H9 (cell line): ENCODE results near the gene B3GNT3. TPM values are rescaled to one million over a fixed set of nuclear protein-coding genes. Genes with fewer than 3 reads are reported as not detected.

Source experiments
- DNase-seq: peaks from one replicate; pipeline ENCODE4 v3.0.0-alpha.2; 2017
- H2AFZ ChIP-seq: one replicate; pipeline ENCODE4 v1.6.1; 2013; ENCODE audit warnings: mild to moderate bottlenecking, low read length, control low read depth, moderate library complexity
- H2AK5ac ChIP-seq: 2 replicates; pipeline ENCODE4 v1.6.1; 2013; ENCODE audit warnings: low read length, control low read depth, mixed read lengths; ENCODE audit not compliant: insufficient read length
- H2BK120ac ChIP-seq: one replicate; pipeline ENCODE4 v1.6.1; 2013; ENCODE audit warnings: low read depth, mild to moderate bottlenecking, low read length, control low read depth, inconsistent platforms; ENCODE audit not compliant: poor library complexity, severe bottlenecking
- H2BK12ac ChIP-seq: 2 replicates; pipeline ENCODE4 v1.6.1; 2013; ENCODE audit warnings: low read length, control low read depth, mixed read lengths, low read depth; ENCODE audit not compliant: insufficient read length
- H2BK15ac ChIP-seq: 2 replicates; pipeline ENCODE4 v1.6.1; 2013; ENCODE audit warnings: low read depth, low read length, control low read depth
- H2BK20ac ChIP-seq: one replicate; pipeline ENCODE4 v1.6.1; 2013; ENCODE audit warnings: low read depth, mild to moderate bottlenecking, low read length, control low read depth, inconsistent platforms; ENCODE audit not compliant: poor library complexity, severe bottlenecking
- H2BK5ac ChIP-seq: 2 replicates; pipeline ENCODE4 v1.6.1; 2013; ENCODE audit warnings: low read length, control low read depth, mixed read lengths; ENCODE audit not compliant: insufficient read length
- H3K14ac ChIP-seq: 2 replicates; pipeline ENCODE4 v1.6.1; 2013; ENCODE audit warnings: low read length, control low read depth; ENCODE audit not compliant: insufficient read depth
- H3K18ac ChIP-seq: 2 replicates; pipeline ENCODE4 v1.6.1; 2013; ENCODE audit warnings: low read depth, mild to moderate bottlenecking, mixed read lengths, low read length, control low read depth; ENCODE audit not compliant: insufficient read length
- H3K23ac ChIP-seq: 2 replicates; pipeline ENCODE4 v1.6.1; 2013; ENCODE audit warnings: low read length, control low read depth, mixed read lengths, low read depth; ENCODE audit not compliant: insufficient read length
- H3K23me2 ChIP-seq: 2 replicates; pipeline ENCODE4 v1.6.1; 2013; ENCODE audit warnings: low read depth, mild to moderate bottlenecking, mixed read lengths, low read length, control low read depth; ENCODE audit not compliant: insufficient read length, poor library complexity, severe bottlenecking
- H3K27ac ChIP-seq: 2 replicates; pipeline ENCODE4 v1.5.1; 2013; ENCODE audit warnings: low read length, control low read depth, mixed read lengths, low read depth; ENCODE audit not compliant: insufficient read length
- H3K27me3 ChIP-seq: 2 replicates; pipeline ENCODE4 v1.6.1; 2013; ENCODE audit warnings: low read length, control low read depth, inconsistent platforms; ENCODE audit not compliant: insufficient read depth
- H3K4ac ChIP-seq: 2 replicates; pipeline ENCODE4 v1.6.1; 2013; ENCODE audit warnings: low read depth, mild to moderate bottlenecking, control low read depth, inconsistent platforms, low read length, moderate library complexity
- H3K4me1 ChIP-seq: 2 replicates; pipeline ENCODE4 v1.6.1; 2013; ENCODE audit warnings: low read length, control low read depth, inconsistent platforms; ENCODE audit not compliant: insufficient read depth
- H3K4me2 ChIP-seq: 2 replicates; pipeline ENCODE4 v1.6.1; 2013; ENCODE audit warnings: low read length, control low read depth, mixed read lengths; ENCODE audit not compliant: insufficient read length, insufficient read depth
- H3K56ac ChIP-seq: 2 replicates; pipeline ENCODE4 v1.6.1; 2013; ENCODE audit warnings: low read depth, mild to moderate bottlenecking, mixed read lengths, low read length, control low read depth; ENCODE audit not compliant: insufficient read length
- H3K79me1 ChIP-seq: 2 replicates; pipeline ENCODE4 v1.6.1; 2013; ENCODE audit warnings: low read depth, mild to moderate bottlenecking, moderate library complexity, low read length, control low read depth, inconsistent platforms; ENCODE audit not compliant: insufficient read depth, poor library complexity, severe bottlenecking
- H3K79me2 ChIP-seq: 2 replicates; pipeline ENCODE4 v1.6.1; 2013; ENCODE audit warnings: low read length, control low read depth, inconsistent platforms; ENCODE audit not compliant: insufficient read depth
- H3K9ac ChIP-seq: 2 replicates; pipeline ENCODE4 v1.6.1; 2013; ENCODE audit warnings: low read length, control low read depth, mixed read lengths; ENCODE audit not compliant: insufficient read length; ENCODE audit errors: extremely low read depth
- H3K9me3 ChIP-seq: one replicate; pipeline ENCODE4 v1.6.1; 2013; ENCODE audit warnings: low read depth, low read length, inconsistent platforms; ENCODE audit not compliant: control insufficient read depth
- H3T11ph ChIP-seq: one replicate; pipeline ENCODE4 v1.6.1; 2013; ENCODE audit warnings: mild to moderate bottlenecking, low read length, control low read depth, inconsistent platforms
- H4K20me1 ChIP-seq: one replicate; pipeline ENCODE4 v1.6.1; 2013; ENCODE audit not compliant: control insufficient read depth, insufficient read length, insufficient read depth
- H4K5ac ChIP-seq: 2 replicates; pipeline ENCODE4 v1.6.1; 2013; ENCODE audit warnings: low read depth, mild to moderate bottlenecking, mixed read lengths, low read length, control low read depth; ENCODE audit not compliant: insufficient read length
- H4K8ac ChIP-seq: replicated peaks from 2 replicates; pipeline ENCODE4 v1.6.1; 2013; ENCODE audit warnings: low read length, control low read depth, mixed read lengths, low read depth; ENCODE audit not compliant: insufficient read length
- H4K91ac ChIP-seq: 2 replicates; pipeline ENCODE4 v1.6.1; 2013; ENCODE audit warnings: low read depth, mild to moderate bottlenecking, moderate library complexity, mixed read lengths, low read length, control low read depth; ENCODE audit not compliant: insufficient read length
- H3K27ac Mint-ChIP-seq, 3 experiments: 2 replicates in 2 of 3; 3 replicates in 1 of 3; pipeline ENCODE4 v1.8.0; 2020 to 2021; ENCODE audit warnings: mixed read lengths in 3 of 3, mild to moderate bottlenecking in 1 of 3, moderate library complexity in 1 of 3
- H3K27me3 Mint-ChIP-seq: 2 replicates; pipeline ENCODE4 v1.8.0; 2021; ENCODE audit warnings: low read depth, mild to moderate bottlenecking, moderate library complexity, mixed read lengths
- H3K36me3 Mint-ChIP-seq, 3 experiments: 2 replicates in 2 of 3; 3 replicates in 1 of 3; pipeline ENCODE4 v1.8.0; 2020 to 2021; ENCODE audit warnings: low read depth in 3 of 3, mixed read lengths in 3 of 3; ENCODE audit not compliant: insufficient read depth in 1 of 3
- H3K4me1 Mint-ChIP-seq, 2 experiments: 2 replicates each; pipeline ENCODE4 v1.8.0; 2020; ENCODE audit warnings: mixed read lengths in 2 of 2
- H3K4me3 Mint-ChIP-seq, 2 experiments: 2 replicates in 1 of 2; 3 replicates in 1 of 2; pipeline ENCODE4 v1.8.0; 2020 to 2021; ENCODE audit warnings: mild to moderate bottlenecking in 2 of 2, mixed read lengths in 2 of 2, moderate library complexity in 1 of 2
- H3K9me3 Mint-ChIP-seq, 2 experiments: 2 replicates in 1 of 2; 3 replicates in 1 of 2; pipeline ENCODE4 v1.8.0; 2020; ENCODE audit warnings: mild to moderate bottlenecking in 2 of 2, mixed read lengths in 2 of 2, moderate library complexity in 1 of 2
- CTCF ChIP-seq: fragments of 200-600 bp; sonication (generic); conservative IDR thresholded peaks from 3 replicates; pipeline ENCODE4 v1.8.0; 2021; ENCODE audit warnings: antibody characterized with exemption, mild to moderate bottlenecking
- WGBS: extraction: QIAGEN DNeasy Blood & Tissue Kit; methylation state at CpG from one replicate; pipeline ENCODE4 v1.1.7; 2013; ENCODE audit warnings: missing lambda C conversion rate, low lambda C conversion rate, mixed read lengths; ENCODE audit not compliant: insufficient read length; ENCODE audit errors: extremely low coverage; 5-methylcytosine and 5-hydroxymethylcytosine counted together
- total RNA-seq: library from RNA; stranded (reverse); gene quantifications from 2 replicates; pipeline ENCODE4 v1.2.1, GENCODE V29; 2021

Gene B3GNT3
- total RNA-seq, 1 experiment from 2014 or later, result 0.96 TPM

- H3K27me3 Mint-ChIP-seq, result no peaks in the 10 kb centered on the region; the same call in 1 of the 2 replicates
- Histone ChIP-seq H3K4ac (no peak overlapping the region), H2BK5ac (no peak overlapping the region), H2BK15ac (no peak overlapping the region), H4K20me1 (no peaks in the 10 kb centered on the region), H3K79me1 (no peaks in the 10 kb centered on the region), H2AK5ac (no peak overlapping the region), H3K79me2 (no peaks in the 10 kb centered on the region), H4K8ac (no peak overlapping the region), H2BK12ac (no peak overlapping the region), H4K5ac (no peak overlapping the region), H3K27ac (no peak overlapping the region), H2AFZ (no peak overlapping the region), H4K91ac (no peak overlapping the region), H2BK20ac (no peak overlapping the region), H3K14ac (no peak overlapping the region), H3K23ac (no peak overlapping the region), H3K9ac (no peak overlapping the region), H3K18ac (no peak overlapping the region), H3K56ac (no peak overlapping the region), H3K4me1 (no peaks in the 10 kb centered on the region), H3K9me3 (no peaks in the 10 kb centered on the region), H3K27me3 (no peaks in the 10 kb centered on the region), H3T11ph (no peak overlapping the region), H2BK120ac (no peak overlapping the region), H3K23me2 (no peaks in the 10 kb centered on the region), H3K4me2 (no peak overlapping the region)
- no CpG with 5 or more reads among the region's 12 CpGs for WGBS
- H3K4me3 Mint-ChIP-seq, result no peak overlapping the region; a peak in 1 of 5 replicates
- no peak for TF ChIP-seq CTCF
- no peaks in the 10 kb centered on the region; a peak in 1 of 5 replicates for H3K9me3 Mint-ChIP-seq
- peaks cover 8 to 30% of the 10 kb centered on the region in 2 experiments for H3K4me1 Mint-ChIP-seq
- peak; percentile 81 for DNase-seq
- peak overlapping the region in 1 of 3 experiments; percentile 34; a peak in 2 of 7 replicates for H3K27ac Mint-ChIP-seq
- peaks cover 0 to 5% (median 4%) of the 10 kb centered on the region in 3 experiments; a peak in 5 of 7 replicates for H3K36me3 Mint-ChIP-seq
Observed at GRCh38 chr19:17755977-17756670, 38.8 kb upstream of the B3GNT3 start.
